Measurements from ENCODE around the gene SRPK3. TPM values are rescaled to one million over a fixed set of nuclear protein-coding genes. Genes with fewer than 3 reads are reported as not detected.

SRPK3 gene
- total RNA-seq, 1 experiment from 2014 or later, result 0.46 TPM

DNA sequence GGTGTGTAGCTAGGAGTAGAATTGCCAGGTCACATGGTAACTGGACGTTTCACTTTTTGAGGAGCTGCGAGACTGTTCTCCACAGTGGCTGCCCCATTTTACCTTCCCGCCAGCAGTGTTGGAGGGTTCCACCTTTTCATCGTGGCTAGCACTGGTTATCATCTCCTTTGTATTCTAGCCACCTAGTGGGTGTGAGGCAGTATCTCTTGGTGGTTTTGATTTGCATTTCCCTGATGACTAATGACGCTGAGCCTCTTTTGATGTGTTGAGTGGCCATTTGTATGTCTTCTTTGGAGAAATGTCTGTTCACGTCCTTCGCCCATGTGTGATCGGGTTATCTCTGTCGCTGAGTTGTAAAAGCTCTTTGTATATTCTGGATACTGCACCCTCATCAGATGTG, 45.6 kb upstream of the SRPK3 start:
- intact Hi-C loops (cut with micrococcal nuclease; ENCODE audit: unreplicated experiment), result no loop called here
- H2AFZ ChIP-seq, result no peak overlapping the region
- no peak for DNase-seq
- peaks cover 31% of the 10 kb centered on the region for H3K4me1 ChIP-seq (replicated peaks; ENCODE audit: insufficient read depth)
- no peaks in the 10 kb centered on the region for H3K9me3 ChIP-seq (ENCODE audit: insufficient read depth, low read depth)
- H3K4me3 ChIP-seq, result no peak overlapping the region
- POLR2A ChIA-PET (ENCODE audit: unreplicated experiment), result no interaction called here
- H3K9me2 ChIP-seq (ENCODE audit: insufficient read depth), result no peaks in the 10 kb centered on the region
- H3K27me3 ChIP-seq (ENCODE audit: insufficient read depth, low read depth), result no peaks in the 10 kb centered on the region
- H4K20me1 ChIP-seq (ENCODE audit: insufficient read depth), result no peaks in the 10 kb centered on the region
- no peak overlapping the region for H3K4me2 ChIP-seq
- TF ChIP-seq, protein P1, sequence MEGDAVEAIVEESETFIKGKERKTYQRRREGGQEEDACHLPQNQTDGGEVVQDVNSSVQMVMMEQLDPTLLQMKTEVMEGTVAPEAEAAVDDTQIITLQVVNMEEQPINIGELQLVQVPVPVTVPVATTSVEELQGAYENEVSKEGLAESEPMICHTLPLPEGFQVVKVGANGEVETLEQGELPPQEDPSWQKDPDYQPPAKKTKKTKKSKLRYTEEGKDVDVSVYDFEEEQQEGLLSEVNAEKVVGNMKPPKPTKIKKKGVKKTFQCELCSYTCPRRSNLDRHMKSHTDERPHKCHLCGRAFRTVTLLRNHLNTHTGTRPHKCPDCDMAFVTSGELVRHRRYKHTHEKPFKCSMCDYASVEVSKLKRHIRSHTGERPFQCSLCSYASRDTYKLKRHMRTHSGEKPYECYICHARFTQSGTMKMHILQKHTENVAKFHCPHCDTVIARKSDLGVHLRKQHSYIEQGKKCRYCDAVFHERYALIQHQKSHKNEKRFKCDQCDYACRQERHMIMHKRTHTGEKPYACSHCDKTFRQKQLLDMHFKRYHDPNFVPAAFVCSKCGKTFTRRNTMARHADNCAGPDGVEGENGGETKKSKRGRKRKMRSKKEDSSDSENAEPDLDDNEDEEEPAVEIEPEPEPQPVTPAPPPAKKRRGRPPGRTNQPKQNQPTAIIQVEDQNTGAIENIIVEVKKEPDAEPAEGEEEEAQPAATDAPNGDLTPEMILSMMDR (conservative IDR thresholded peaks at IDR 0.05), result no peak
- TF ChIP-seq EZH2 (IDR thresholded peaks at IDR 0.05; ENCODE audit: low read depth), result no peak
- CTCF ChIA-PET, result no interaction called here
- peaks cover 13% of the 10 kb centered on the region; the same call in 1 of the 2 replicates for H3K36me3 ChIP-seq (ENCODE audit: low read depth)
- no TSS peak for BruUV-seq (replicated peaks)
- H3K79me2 ChIP-seq (ENCODE audit: low read depth), result peaks cover 5% of the 10 kb centered on the region; the same call in 1 of the 2 replicates
- peaks cover 26% of the 10 kb centered on the region for H3F3A ChIP-seq (ENCODE audit: insufficient read depth, low read depth)
- H3K27ac ChIP-seq, result no peak overlapping the region

DNA sequence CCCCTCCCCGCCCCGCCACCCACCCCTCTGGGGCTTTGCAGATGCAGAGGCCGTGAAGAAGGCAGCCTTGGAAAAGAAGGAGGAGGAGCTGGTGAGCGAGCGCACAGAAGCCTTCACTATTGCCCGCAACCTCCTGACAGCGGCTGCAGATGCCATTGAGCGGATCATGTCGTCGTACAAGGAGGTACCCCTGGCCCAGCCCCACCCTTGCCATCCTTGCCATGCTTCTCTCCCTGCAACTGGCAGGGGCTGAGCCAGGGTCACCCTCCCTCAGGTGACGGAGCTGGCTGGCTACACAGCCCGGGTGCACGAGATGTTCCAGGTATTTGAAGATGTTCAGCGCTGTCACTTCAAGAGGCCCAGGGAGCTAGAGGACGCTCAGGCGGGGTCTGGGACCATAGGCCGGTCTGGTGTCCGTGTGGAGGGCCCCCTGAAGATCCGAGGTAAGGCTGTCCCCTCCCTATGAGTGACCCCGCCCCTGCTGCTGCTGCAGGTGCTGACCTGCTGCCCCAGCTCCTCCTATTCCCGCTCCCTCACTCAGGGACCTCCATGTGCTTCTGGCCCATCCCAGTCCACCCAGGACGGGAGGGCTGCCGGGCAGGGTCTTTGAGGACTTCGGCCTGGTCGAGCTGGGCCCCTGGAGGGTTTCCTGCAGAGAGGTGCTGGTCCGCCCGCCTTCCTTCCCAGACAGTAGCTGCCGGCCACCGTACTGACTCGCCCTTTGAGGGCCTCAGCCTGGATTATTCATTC, 44.6 kb upstream of the SRPK3 start:
- intact Hi-C loops (cut with micrococcal nuclease; ENCODE audit: unreplicated experiment), result no loop called here
- TF ChIP-seq, protein P1 (conservative IDR thresholded peaks at IDR 0.05), result no peak
- TF ChIP-seq EZH2 (IDR thresholded peaks at IDR 0.05; ENCODE audit: low read depth), result no peak
- H3K4me3 ChIP-seq, result no peak overlapping the region
- peaks cover 6% of the 10 kb centered on the region; the same call in 1 of the 2 replicates for H3K36me3 ChIP-seq (ENCODE audit: low read depth)
- POLR2A ChIA-PET (ENCODE audit: unreplicated experiment), result no interaction called here
- H3F3A ChIP-seq (ENCODE audit: insufficient read depth, low read depth), result peaks cover 16% of the 10 kb centered on the region
- CTCF ChIA-PET, result no interaction called here
- no peaks in the 10 kb centered on the region for H3K9me2 ChIP-seq (ENCODE audit: insufficient read depth)
- H3K27me3 ChIP-seq (ENCODE audit: insufficient read depth, low read depth), result no peaks in the 10 kb centered on the region
- no peak overlapping the region for H2AFZ ChIP-seq
- DNase-seq, result no peak
- H4K20me1 ChIP-seq (ENCODE audit: insufficient read depth), result no peaks in the 10 kb centered on the region
- no peaks in the 10 kb centered on the region for H3K79me2 ChIP-seq (ENCODE audit: low read depth)
- H3K4me1 ChIP-seq (replicated peaks; ENCODE audit: insufficient read depth), result peaks cover 21% of the 10 kb centered on the region
- no peak overlapping the region for H3K4me2 ChIP-seq
- no peaks in the 10 kb centered on the region for H3K9me3 ChIP-seq (ENCODE audit: insufficient read depth, low read depth)
- no TSS peak for BruUV-seq (replicated peaks)
- H3K27ac ChIP-seq, result no peak overlapping the region

GRCh38 chrX:153736871-153737441, 43.9 kb upstream of the SRPK3 start:
- CTCF ChIA-PET, result no interaction called here

More at GRCh38 chrX:153736871-153737441, 43.9 kb upstream of the SRPK3 start:
- Histone ChIP-seq H3K4me1 (replicated peaks; ENCODE audit: insufficient read depth) (peaks cover 14% of the 10 kb centered on the region), H3K9me2 (ENCODE audit: insufficient read depth) (no peaks in the 10 kb centered on the region), H3K9me3 (ENCODE audit: insufficient read depth, low read depth) (no peaks in the 10 kb centered on the region), H3K4me2 (no peak overlapping the region), H4K20me1 (ENCODE audit: insufficient read depth) (no peaks in the 10 kb centered on the region), H2AFZ (no peak overlapping the region), H3K27me3 (ENCODE audit: insufficient read depth, low read depth) (no peaks in the 10 kb centered on the region), H3K4me3 (no peak overlapping the region), H3K36me3 (ENCODE audit: low read depth) (peaks cover under 1% of the 10 kb centered on the region; the same call in 1 of the 2 replicates), H3F3A (ENCODE audit: insufficient read depth, low read depth) (peaks cover 9% of the 10 kb centered on the region), H3K27ac (no peak overlapping the region), H3K79me2 (ENCODE audit: low read depth) (no peaks in the 10 kb centered on the region)
- DNase-seq, result no peak
- POLR2A ChIA-PET (ENCODE audit: unreplicated experiment), result no interaction called here
- TF ChIP-seq, protein P1 (conservative IDR thresholded peaks at IDR 0.05), result no peak
- TF ChIP-seq EZH2 (IDR thresholded peaks at IDR 0.05; ENCODE audit: low read depth), result no peak
- intact Hi-C loops (cut with micrococcal nuclease; ENCODE audit: unreplicated experiment), result no loop called here
- no TSS peak for BruUV-seq (replicated peaks)

All from PC-9 (cell line).